ENCODE results near the gene PDLIM1.

DNA sequence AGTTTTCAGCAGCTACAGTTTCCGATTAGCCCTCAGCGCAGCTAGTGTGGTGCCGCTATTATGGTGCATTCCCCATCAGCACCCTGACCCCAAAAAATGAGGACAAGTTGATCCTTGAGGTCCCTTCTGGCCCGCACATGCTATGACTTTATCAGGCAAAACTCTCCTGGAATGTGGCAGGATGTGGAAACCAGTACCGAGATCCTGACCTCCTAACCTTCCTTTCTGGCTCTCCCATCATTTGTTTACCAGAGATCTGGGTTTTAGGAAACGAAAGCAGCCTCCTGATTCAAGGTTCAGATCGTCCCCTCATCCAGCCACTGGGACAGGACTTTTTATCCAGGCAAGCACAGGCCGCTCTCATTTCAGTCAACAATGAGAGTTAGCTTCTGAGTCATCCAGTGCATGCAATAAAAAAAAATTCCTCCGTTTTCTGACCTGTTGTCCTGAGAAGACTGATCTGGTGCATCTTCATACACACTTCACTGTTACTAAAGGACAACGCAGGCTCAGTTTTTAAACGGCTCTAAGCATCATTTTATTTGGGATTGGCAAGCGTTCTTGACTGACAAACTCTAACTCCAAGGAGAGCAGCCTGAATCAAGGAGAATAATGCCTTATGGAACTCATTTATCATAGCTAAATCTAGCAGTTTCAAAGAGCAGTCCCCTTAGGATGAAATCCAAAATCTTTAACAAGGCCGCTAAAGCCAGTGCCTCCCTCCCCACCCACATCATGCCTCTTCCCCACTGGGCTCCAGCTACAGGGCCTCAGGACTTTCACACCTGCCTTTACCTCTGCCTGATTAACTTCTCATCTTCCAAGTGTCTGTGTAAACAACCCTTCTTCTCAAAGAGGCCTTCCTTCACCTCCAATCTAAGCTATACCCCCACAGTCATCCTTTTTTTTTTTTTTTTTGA, 17.1 kb downstream of the PDLIM1 start:
- TF ChIP-seq CTCF (IDR thresholded peaks at IDR 0.05) (no peak), ZFX (IDR thresholded peaks at IDR 0.05; ENCODE audit: borderline replicate concordance) (no peak)
